Trophoblast cell (in vitro differentiated cells and primary cell): ENCODE data around the gene VILL.

Experiments
- DNase-seq, 2 donors: peaks; one replicate each; pipeline ENCODE4 v3.0.0-alpha.2; 2016
- H2AFZ ChIP-seq: 2 replicates; pipeline ENCODE4 v1.6.1; 2013; ENCODE audit warnings: low read length, moderate library complexity, mild to moderate bottlenecking; ENCODE audit not compliant: insufficient read depth, poor library complexity
- H2AK5ac ChIP-seq: 2 replicates; pipeline ENCODE4 v1.6.1; 2013; ENCODE audit warnings: mild to moderate bottlenecking, low read length
- H2BK120ac ChIP-seq: 2 replicates; pipeline ENCODE4 v1.6.1; 2013; ENCODE audit warnings: low read length, mild to moderate bottlenecking, moderate library complexity; ENCODE audit not compliant: insufficient read depth, poor library complexity
- H2BK12ac ChIP-seq: 2 replicates; pipeline ENCODE4 v1.6.1; 2013; ENCODE audit warnings: mild to moderate bottlenecking, low read length, moderate library complexity
- H2BK5ac ChIP-seq: 2 replicates; pipeline ENCODE4 v1.6.1; 2013; ENCODE audit warnings: low read length, low read depth, moderate library complexity, mild to moderate bottlenecking; ENCODE audit not compliant: poor library complexity
- H3K14ac ChIP-seq: 2 replicates; pipeline ENCODE4 v1.6.1; 2013; ENCODE audit warnings: mild to moderate bottlenecking, low read length
- H3K18ac ChIP-seq: 2 replicates; pipeline ENCODE4 v1.6.1; 2013; ENCODE audit warnings: mild to moderate bottlenecking, low read length
- H3K23ac ChIP-seq: 2 replicates; pipeline ENCODE4 v1.6.1; 2013; ENCODE audit warnings: low read length
- H3K27ac ChIP-seq: 2 replicates; pipeline ENCODE4 v1.5.1; 2013; ENCODE audit warnings: low read depth, mild to moderate bottlenecking, inconsistent platforms, low read length, moderate library complexity
- H3K27me3 ChIP-seq: 2 replicates; pipeline ENCODE4 v1.6.1; 2013; ENCODE audit warnings: inconsistent platforms, mild to moderate bottlenecking, low read length, moderate library complexity; ENCODE audit not compliant: insufficient read depth
- H3K36me3 ChIP-seq, 2 experiments: 1 replicate in 1 of 2; 2 replicates in 1 of 2; pipeline ENCODE4 v1.6.1; 2013; ENCODE audit warnings: low read length in 2 of 2, mild to moderate bottlenecking in 2 of 2, moderate library complexity in 1 of 2; ENCODE audit not compliant: insufficient read depth in 2 of 2, control insufficient read depth in 1 of 2
- H3K4ac ChIP-seq: 2 replicates; pipeline ENCODE4 v1.6.1; 2013; ENCODE audit warnings: low read depth, mild to moderate bottlenecking, low read length, moderate library complexity
- H3K4me1 ChIP-seq, 2 experiments: 1 replicate in 1 of 2; 2 replicates in 1 of 2; pipeline ENCODE4 v1.6.1; 2013; ENCODE audit warnings: low read length in 2 of 2, mild to moderate bottlenecking in 2 of 2, moderate library complexity in 1 of 2; ENCODE audit not compliant: insufficient read depth in 2 of 2, control insufficient read depth in 1 of 2
- H3K4me2 ChIP-seq: 2 replicates; pipeline ENCODE4 v1.6.1; 2013; ENCODE audit warnings: inconsistent platforms, mild to moderate bottlenecking, low read length, moderate library complexity
- H3K4me3 ChIP-seq: 2 replicates; pipeline ENCODE4 v1.5.1; 2013; ENCODE audit warnings: mild to moderate bottlenecking, low read depth, low read length, inconsistent platforms
- H3K79me1 ChIP-seq: one replicate; pipeline ENCODE4 v1.6.1; 2013; ENCODE audit warnings: low read length
- H3K79me2 ChIP-seq: 2 replicates; pipeline ENCODE4 v1.6.1; 2013; ENCODE audit warnings: low read length, mild to moderate bottlenecking; ENCODE audit not compliant: control insufficient read depth, insufficient read depth, poor library complexity
- H3K9ac ChIP-seq: 2 replicates; pipeline ENCODE4 v1.6.1; 2013; ENCODE audit warnings: mild to moderate bottlenecking, low read length
- H3K9me3 ChIP-seq: 2 replicates; pipeline ENCODE4 v1.6.1; 2013; ENCODE audit warnings: low read depth, mild to moderate bottlenecking, control low read depth, inconsistent platforms, low read length; ENCODE audit not compliant: insufficient read depth
- H4K12ac ChIP-seq: 2 replicates; pipeline ENCODE4 v1.6.1; 2013; ENCODE audit warnings: low read depth, mild to moderate bottlenecking, low read length, moderate library complexity
- H4K8ac ChIP-seq: 2 replicates; pipeline ENCODE4 v1.6.1; 2013; ENCODE audit warnings: low read depth, mild to moderate bottlenecking, low read length, moderate library complexity
- H4K91ac ChIP-seq: one replicate; pipeline ENCODE4 v1.6.1; 2013; ENCODE audit warnings: low read depth, mild to moderate bottlenecking, low read length, moderate library complexity
- WGBS: extraction: QIAGEN DNeasy Blood & Tissue Kit; methylation state at CpG from one replicate; pipeline ENCODE4 v1.1.7; 2013; ENCODE audit warnings: missing lambda C conversion rate; ENCODE audit not compliant: insufficient read length, insufficient coverage; ENCODE audit errors: extremely low coverage; 5-methylcytosine and 5-hydroxymethylcytosine counted together

Gene VILL

GRCh38 chr3:37957539-37957936 is 33.0 kb upstream of the VILL start:
- no peak overlapping the region for H4K12ac ChIP-seq

DNA sequence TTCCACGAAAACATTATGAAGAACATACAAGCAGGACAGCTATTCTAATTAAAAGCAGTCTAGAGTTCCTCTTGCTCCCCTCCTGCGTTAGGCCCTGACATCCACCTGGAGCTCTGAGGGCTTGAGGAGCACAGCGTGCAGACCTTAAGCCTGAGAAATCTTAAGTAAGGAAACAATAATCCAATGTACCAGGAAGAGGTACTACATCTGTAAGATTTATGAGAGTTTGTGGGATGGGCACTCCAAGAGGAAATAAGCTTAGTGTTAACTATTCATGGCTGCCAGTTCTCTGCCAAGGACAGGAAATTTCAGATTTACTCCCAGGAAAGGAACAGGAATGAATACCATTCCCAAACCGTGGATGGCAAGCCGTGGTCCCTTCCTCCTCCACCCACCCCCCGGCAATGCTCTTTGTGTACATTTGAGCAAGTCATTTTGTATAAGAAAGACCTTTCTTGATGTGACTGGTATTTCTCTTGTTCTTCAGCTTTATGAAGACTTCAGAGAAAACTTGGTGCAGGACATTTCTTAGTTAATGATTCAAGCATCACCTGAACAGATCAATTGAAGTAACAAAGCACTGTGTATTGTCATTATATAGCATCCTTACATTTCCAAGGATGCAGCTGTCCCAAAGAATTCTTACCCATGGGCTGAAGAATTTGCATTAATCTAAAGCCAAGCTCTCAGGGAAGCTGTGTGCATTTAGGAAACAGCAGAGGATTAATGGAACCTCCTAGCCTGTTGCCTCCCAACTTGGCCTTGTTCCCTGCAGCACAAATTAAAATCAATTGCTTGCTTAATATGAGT is 28.8 kb upstream of the VILL start:
- no peak overlapping the region for H4K8ac ChIP-seq
- H3K23ac ChIP-seq: no peak overlapping the region
- no peaks in the 10 kb centered on the region for H3K9me3 ChIP-seq
- DNase-seq: no peak
- H4K91ac ChIP-seq: no peak overlapping the region
- H3K27me3 ChIP-seq: no peaks in the 10 kb centered on the region
- no peak overlapping the region for H3K14ac ChIP-seq
- H2AK5ac ChIP-seq: no peak overlapping the region
- peaks cover 3 to 9% of the 10 kb centered on the region in 2 experiments for H3K36me3 ChIP-seq
- H3K27ac ChIP-seq: no peak overlapping the region
- WGBS: no CpG with 5 or more reads among the region's 6 CpGs
- H3K18ac ChIP-seq: no peak overlapping the region
- peaks cover 0 to 2% of the 10 kb centered on the region in 2 experiments for H3K4me1 ChIP-seq
- no peak overlapping the region for H2BK5ac ChIP-seq
- no peak overlapping the region for H2BK120ac ChIP-seq
- no peak overlapping the region for H3K4me3 ChIP-seq
- no peak overlapping the region for H2AFZ ChIP-seq
- no peaks in the 10 kb centered on the region for H3K79me2 ChIP-seq
- no peak overlapping the region for H3K9ac ChIP-seq
- H3K4me2 ChIP-seq: no peak overlapping the region
- no peak overlapping the region for H4K12ac ChIP-seq
- H3K4ac ChIP-seq: no peak overlapping the region
- no peak overlapping the region for H2BK12ac ChIP-seq
- no peaks in the 10 kb centered on the region for H3K79me1 ChIP-seq

More at GRCh38 chr3:37957539-37957936, 33.0 kb upstream of the VILL start:
- Histone ChIP-seq H2BK120ac (no peak overlapping the region), H3K36me3 (peaks cover 8 to 11% of the 10 kb centered on the region in 2 experiments), H3K27me3 (no peaks in the 10 kb centered on the region), H3K4me3 (no peak overlapping the region), H3K23ac (no peak overlapping the region), H4K8ac (no peak overlapping the region), H3K79me2 (no peaks in the 10 kb centered on the region), H3K4ac (no peak overlapping the region), H2BK12ac (no peak overlapping the region), H2AFZ (no peak overlapping the region), H3K9me3 (no peaks in the 10 kb centered on the region), H3K4me2 (no peak overlapping the region), H3K14ac (no peak overlapping the region), H3K9ac (no peak overlapping the region), H4K91ac (no peak overlapping the region), H3K79me1 (no peaks in the 10 kb centered on the region), H3K27ac (no peak overlapping the region), H3K4me1 (peaks cover 0 to 2% of the 10 kb centered on the region in 2 experiments), H2AK5ac (no peak overlapping the region), H3K18ac (no peak overlapping the region), H2BK5ac (no peak overlapping the region)
- DNase-seq: no peak
- no CpG with 5 or more reads among the region's 7 CpGs for whole genome bisulfite sequencing

GRCh38 chr3:37963016-37963415 is 27.6 kb upstream of the VILL start:
- Histone ChIP-seq H4K8ac (no peak overlapping the region), H3K23ac (no peak overlapping the region)

DNA sequence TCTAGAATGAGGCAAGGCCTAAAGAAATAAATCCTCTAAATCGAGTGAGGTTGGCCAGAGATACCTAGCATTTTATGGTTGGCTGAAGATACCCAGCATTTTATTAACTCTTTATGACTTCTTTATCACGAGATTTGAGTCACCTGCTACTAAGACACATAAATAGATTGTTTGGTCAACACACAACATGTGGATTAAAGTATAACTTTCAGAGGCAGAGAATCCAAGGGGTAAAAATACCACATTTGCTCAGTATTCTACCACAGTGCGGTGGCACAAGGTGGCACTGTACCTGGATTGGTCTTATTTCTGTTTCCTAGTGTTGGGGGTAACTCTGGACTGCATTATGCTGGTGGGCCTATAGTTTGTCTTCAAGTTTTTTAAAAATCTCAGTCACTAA is 27.0 kb upstream of the VILL start:
- WGBS: no CpG with 5 or more reads among the region's 3 CpGs
- Histone ChIP-seq H2BK120ac (no peak overlapping the region), H3K14ac (no peak overlapping the region), H3K27me3 (no peaks in the 10 kb centered on the region), H2BK5ac (no peak overlapping the region), H2AFZ (no peak overlapping the region), H3K79me2 (no peaks in the 10 kb centered on the region), H3K9ac (no peak overlapping the region), H3K79me1 (no peaks in the 10 kb centered on the region), H4K12ac (no peak overlapping the region), H3K18ac (no peak overlapping the region), H2BK12ac (no peak overlapping the region), H3K4ac (no peak overlapping the region), H3K27ac (no peak overlapping the region), H3K9me3 (no peaks in the 10 kb centered on the region), H3K36me3 (peaks cover 3 to 4% of the 10 kb centered on the region in 2 experiments), H3K4me1 (no peaks in the 10 kb centered on the region), H3K4me2 (no peak overlapping the region), H3K23ac (no peak overlapping the region), H3K4me3 (no peak overlapping the region), H4K91ac (no peak overlapping the region), H4K8ac (no peak overlapping the region), H2AK5ac (no peak overlapping the region)
- DNase-seq: no peak

More at GRCh38 chr3:37963016-37963415, 27.6 kb upstream of the VILL start:
- DNase-seq: no peak
- Histone ChIP-seq H3K14ac (no peak overlapping the region), H3K4ac (no peak overlapping the region), H3K9me3 (no peaks in the 10 kb centered on the region), H3K4me3 (no peak overlapping the region), H2AFZ (no peak overlapping the region), H4K12ac (no peak overlapping the region), H3K27me3 (no peaks in the 10 kb centered on the region), H2BK120ac (no peak overlapping the region), H3K4me2 (no peak overlapping the region), H2BK12ac (no peak overlapping the region), H3K4me1 (no peaks in the 10 kb centered on the region), H2AK5ac (no peak overlapping the region), H3K18ac (no peak overlapping the region), H3K79me2 (no peaks in the 10 kb centered on the region), H3K9ac (no peak overlapping the region), H3K36me3 (peaks cover 3 to 4% of the 10 kb centered on the region in 2 experiments), H4K91ac (no peak overlapping the region), H3K27ac (no peak overlapping the region), H2BK5ac (no peak overlapping the region), H3K79me1 (no peaks in the 10 kb centered on the region)
- WGBS: no CpG with 5 or more reads among the region's 5 CpGs
